ENCODE data around the gene COL8A2.

COL8A2 gene

GRCh38 chr1:36157115-36157903 lies 32.3 kb upstream of the COL8A2 start:
- DNase-seq = peak in 2 of 3 donors; percentile 50 to 60

GRCh38 chr1:36156329-36157114 lies 31.5 kb upstream of the COL8A2 start:
- DNase-seq = peak; percentile 43 to 79 (median 63)

- peak; percentile 91 to 96 (median 92) for DNase-seq
These were observed 30.6 kb upstream of the COL8A2 start, which contains the start of gene MAP7D1 for GRCh38 chr1:36155408-36156328. TSS of gene MAP7D1 (plus strand) at chr1:36156160. CDS start at chr1:36156418, 258 bp downstream.

GRCh38 chr1:36154765-36155407 lies 29.9 kb upstream of the COL8A2 start:
- DNase-seq = no peak

- DNase-seq = no peak
These were observed 29.3 kb upstream of the COL8A2 start for GRCh38 chr1:36154335-36154734.

GRCh38 chr1:36153476-36153875 lies 28.5 kb upstream of the COL8A2 start:
- DNase-seq = no peak

GRCh38 chr1:36151845-36152203 lies 26.8 kb upstream of the COL8A2 start:
- peak; percentile 48 to 62 (median 54) for DNase-seq

GRCh38 chr1:36151134-36151844 lies 26.3 kb upstream of the COL8A2 start:
- no peak for DNase-seq

GRCh38 chr1:36150296-36151133 lies 25.5 kb upstream of the COL8A2 start:
- DNase-seq = peak; percentile 94 to 95 (median 94)

- DNase-seq = no peak
These were observed 24.9 kb upstream of the COL8A2 start for GRCh38 chr1:36149973-36150295.

- peak; percentile 100 for DNase-seq
These were observed 24.4 kb upstream of the COL8A2 start, which contains the start of gene TRAPPC3 for GRCh38 chr1:36149237-36149972. TSS of gene TRAPPC3 (minus strand) at chr1:36149486. CDS start at chr1:36149378, 108 bp downstream.

GRCh38 chr1:36148821-36149236 lies 23.8 kb upstream of the COL8A2 start:
- no peak for DNase-seq

GRCh38 chr1:36144413-36144812 lies 19.4 kb upstream of the COL8A2 start:
- DNase-seq = no peak

- no peak for DNase-seq
These were observed 18.4 kb upstream of the COL8A2 start for GRCh38 chr1:36143424-36143823.

- DNase-seq = peak in 1 of 3 donors; percentile 25
These were observed 17.1 kb upstream of the COL8A2 start for GRCh38 chr1:36142121-36142520.

- DNase-seq = no peak
These were observed 14.5 kb upstream of the COL8A2 start for GRCh38 chr1:36139521-36139920.

GRCh38 chr1:36137776-36138175 lies 12.8 kb upstream of the COL8A2 start:
- no peak for DNase-seq

GRCh38 chr1:36137226-36137625 lies 12.2 kb upstream of the COL8A2 start:
- DNase-seq = no peak

- peak in 1 of 3 donors; percentile 33 for DNase-seq
These were observed 11.5 kb upstream of the COL8A2 start for GRCh38 chr1:36136535-36136934.

GRCh38 chr1:36135796-36136195 lies 10.8 kb upstream of the COL8A2 start:
- peak in 2 of 3 donors; percentile 35 to 36 for DNase-seq

Data from suppressor macrophage treated with lipopolysaccharide for 1 hour (primary cell).